ENCODE results near the gene NDUFS5. TPM values are rescaled to one million over a fixed set of nuclear protein-coding genes. Genes with fewer than 3 reads are reported as not detected.
"Not testable (repeated sequence)": the region's sequence is repeated elsewhere in the genome, so short reads cannot be mapped to it uniquely, and the experiment has no call there.

The NDUFS5 gene
- total RNA-seq, 1 donor from 2014 or later, result 162 TPM

GRCh38 chr1:39061951-39062350 is 35.8 kb downstream of the NDUFS5 start:
- intact Hi-C loops (cut with micrococcal nuclease), result no loop called here
- H3K9me3 Mint-ChIP-seq, result no peaks in the 10 kb centered on the region
- no peaks in the 10 kb centered on the region for H3K36me3 Mint-ChIP-seq (ENCODE audit: low read depth)
- H3K4me1 Mint-ChIP-seq, result no peaks in the 10 kb centered on the region
- no peak overlapping the region for H3K4me3 Mint-ChIP-seq
- H3K27me3 Mint-ChIP-seq, result no peaks in the 10 kb centered on the region
- H3K27ac Mint-ChIP-seq, result no peak overlapping the region
- no peak for DNase-seq

DNA sequence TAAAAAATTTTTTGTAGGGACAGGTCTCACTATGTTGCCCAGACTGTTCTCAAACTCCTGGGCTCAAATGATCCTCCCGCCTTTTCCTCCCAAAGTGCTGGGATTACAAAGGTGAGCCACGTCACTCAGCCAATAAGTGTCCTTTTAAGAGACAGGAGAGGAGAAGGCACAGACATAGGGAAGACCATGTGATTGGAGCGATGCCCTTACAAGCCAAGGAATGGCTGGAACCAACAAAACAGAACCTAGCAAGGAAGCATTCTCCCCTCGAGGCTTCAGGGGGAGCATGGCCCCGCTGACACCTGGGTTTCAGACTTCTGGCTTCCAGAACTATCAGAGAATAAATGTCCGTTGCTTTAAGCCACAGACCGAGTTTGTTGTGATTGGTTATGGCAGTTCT is 37.0 kb downstream of the NDUFS5 start:
- Mint-ChIP-seq H3K36me3 (ENCODE audit: low read depth) (no peaks in the 10 kb centered on the region), H3K9me3 (no peaks in the 10 kb centered on the region), H3K4me3 (no peak overlapping the region), H3K27me3 (no peaks in the 10 kb centered on the region), H3K4me1 (no peaks in the 10 kb centered on the region), H3K27ac (no peak overlapping the region)
- intact Hi-C loops (cut with micrococcal nuclease), result no loop called here
- DNase-seq, result no peak

GRCh38 chr1:39063775-39064174 is 37.6 kb downstream of the NDUFS5 start:
- Mint-ChIP-seq H3K4me3 (no peak overlapping the region), H3K27me3 (no peaks in the 10 kb centered on the region), H3K9me3 (no peaks in the 10 kb centered on the region), H3K27ac (no peak overlapping the region), H3K36me3 (ENCODE audit: low read depth) (no peaks in the 10 kb centered on the region), H3K4me1 (no peaks in the 10 kb centered on the region)
- intact Hi-C loops (cut with micrococcal nuclease), result no loop called here
- DNase-seq, result no peak

- intact Hi-C loops (cut with micrococcal nuclease), result no loop called here
- Mint-ChIP-seq H3K27ac (no peak overlapping the region), H3K4me3 (no peak overlapping the region), H3K4me1 (no peaks in the 10 kb centered on the region), H3K36me3 (ENCODE audit: low read depth) (no peaks in the 10 kb centered on the region), H3K9me3 (peaks cover 4% of the 10 kb centered on the region), H3K27me3 (no peaks in the 10 kb centered on the region)
- no peak for DNase-seq
Observed at GRCh38 chr1:39065542-39065941, 39.4 kb downstream of the NDUFS5 start.

DNA sequence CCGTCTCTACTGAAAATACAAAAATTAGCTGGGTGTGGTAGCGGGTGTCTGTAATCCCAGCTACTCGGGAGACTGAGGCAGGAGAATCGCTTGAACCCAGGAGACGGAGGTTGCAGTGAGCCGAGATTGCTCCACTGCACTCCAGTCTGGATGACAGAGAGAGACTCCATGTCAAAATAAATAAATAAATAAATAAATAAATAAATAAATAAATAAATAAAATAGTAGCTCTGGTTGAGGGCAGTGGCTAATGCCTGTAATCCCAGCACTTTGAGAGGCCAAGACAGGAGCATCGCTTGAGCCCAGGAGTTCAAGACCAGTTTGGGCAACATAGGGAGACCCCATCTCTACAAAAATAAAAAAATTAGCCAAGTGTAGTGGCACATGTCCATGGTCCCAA is 42.1 kb downstream of the NDUFS5 start:
- DNase-seq; H3K4me3 Mint-ChIP-seq; H3K9me3 Mint-ChIP-seq; H3K27me3 Mint-ChIP-seq; H3K36me3 Mint-ChIP-seq (ENCODE audit: low read depth); H3K27ac Mint-ChIP-seq; intact Hi-C loops (cut with micrococcal nuclease); H3K4me1 Mint-ChIP-seq: not testable (repeated sequence)

DNA sequence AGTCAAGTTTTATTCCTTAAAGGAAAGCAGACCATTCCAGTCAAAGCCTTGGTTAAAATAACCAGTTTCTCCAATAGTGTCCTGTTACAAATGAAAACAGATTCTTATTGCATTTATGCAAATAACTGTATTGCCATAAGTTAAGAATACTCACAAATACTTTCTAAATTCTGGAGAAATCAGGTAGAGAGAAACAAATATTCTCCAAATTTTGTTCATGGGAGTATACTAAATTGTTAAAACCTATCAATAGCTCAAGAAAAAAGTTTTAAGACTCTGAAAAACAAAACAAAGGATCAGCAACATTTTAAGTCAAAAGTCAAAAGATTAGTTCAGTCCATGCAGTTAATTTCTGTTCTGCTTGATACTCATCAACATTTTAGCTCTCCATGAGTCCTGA is 45.4 kb downstream of the NDUFS5 start:
- H3K36me3 Mint-ChIP-seq (ENCODE audit: low read depth); H3K27ac Mint-ChIP-seq; intact Hi-C loops (cut with micrococcal nuclease); H3K27me3 Mint-ChIP-seq; H3K9me3 Mint-ChIP-seq; H3K4me3 Mint-ChIP-seq; DNase-seq; H3K4me1 Mint-ChIP-seq: not testable (repeated sequence)

GRCh38 chr1:39076127-39076798 is 50.1 kb downstream of the NDUFS5 start:
- H3K9me3 Mint-ChIP-seq, result no peaks in the 10 kb centered on the region
- H3K4me3 Mint-ChIP-seq, result no peak overlapping the region
- no peak overlapping the region for H3K27ac Mint-ChIP-seq
- intact Hi-C loops (cut with micrococcal nuclease), result no loop called here
- H3K36me3 Mint-ChIP-seq (ENCODE audit: low read depth), result no peaks in the 10 kb centered on the region
- peaks cover 20% of the 10 kb centered on the region for H3K27me3 Mint-ChIP-seq
- DNase-seq, result no peak
- peaks cover 4% of the 10 kb centered on the region for H3K4me1 Mint-ChIP-seq

DNA sequence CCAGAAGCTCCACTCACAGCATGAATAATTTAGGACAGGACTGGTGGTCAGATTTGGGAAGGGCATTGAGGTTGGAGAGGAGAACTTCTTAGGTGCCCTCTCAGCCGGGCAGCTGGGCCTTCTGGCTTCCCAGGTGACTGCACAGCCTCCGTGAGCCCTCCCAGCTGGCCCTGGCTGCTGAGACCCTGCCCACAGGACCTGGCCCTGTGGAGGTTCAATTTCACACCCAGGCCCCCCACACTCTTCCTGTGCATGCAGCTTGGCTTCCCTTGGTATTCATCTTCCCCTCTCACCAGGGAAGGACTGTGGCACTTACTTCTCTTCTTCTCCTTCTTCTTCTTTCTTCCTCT is 50.6 kb downstream of the NDUFS5 start:
- intact Hi-C loops (cut with micrococcal nuclease), result no loop called here
- Mint-ChIP-seq H3K9me3 (no peaks in the 10 kb centered on the region), H3K4me1 (peaks cover 4% of the 10 kb centered on the region)

DNA sequence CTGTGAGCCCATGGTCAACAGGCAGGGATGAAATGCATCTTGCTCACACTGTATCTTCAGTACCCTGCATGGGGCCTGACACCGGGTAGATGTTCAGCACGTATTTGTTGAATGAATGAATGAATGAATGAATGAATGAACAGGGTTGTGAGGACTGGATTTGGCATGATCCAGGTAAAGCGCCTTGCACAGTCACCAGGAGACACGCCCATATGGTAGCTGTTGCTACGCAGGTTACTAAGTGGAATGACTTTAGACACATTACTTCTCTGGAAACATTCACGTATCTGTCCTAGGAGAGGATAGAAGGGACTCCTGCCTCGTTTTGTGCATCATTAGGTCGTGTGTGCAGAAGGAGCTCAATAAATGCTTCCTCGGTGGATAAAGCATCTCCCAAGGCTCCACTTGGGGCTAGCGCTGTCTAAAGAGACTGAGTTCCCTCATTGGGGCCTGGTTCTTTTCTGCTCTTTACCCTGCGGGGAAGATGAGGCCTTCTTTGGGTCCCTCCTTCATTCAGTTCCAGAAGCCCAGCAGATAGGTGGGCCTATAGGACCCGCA is 54.2 kb downstream of the NDUFS5 start:
- peaks cover 4% of the 10 kb centered on the region for H3K4me1 Mint-ChIP-seq
- no peaks in the 10 kb centered on the region for H3K9me3 Mint-ChIP-seq
- intact Hi-C loops (cut with micrococcal nuclease), result no loop called here
- DNase-seq, result no peak
- H3K27ac Mint-ChIP-seq, result no peak overlapping the region
- H3K36me3 Mint-ChIP-seq (ENCODE audit: low read depth), result no peaks in the 10 kb centered on the region
- H3K4me3 Mint-ChIP-seq, result peak overlapping the region; percentile 79
- peaks cover 50% of the 10 kb centered on the region for H3K27me3 Mint-ChIP-seq

More for the DNA sequence above, 50.6 kb downstream of the NDUFS5 start:
- H3K27me3 Mint-ChIP-seq, result peaks cover 20% of the 10 kb centered on the region
- H3K27ac Mint-ChIP-seq, result no peak overlapping the region
- H3K4me3 Mint-ChIP-seq, result no peak overlapping the region
- H3K36me3 Mint-ChIP-seq (ENCODE audit: low read depth), result no peaks in the 10 kb centered on the region
- DNase-seq, result no peak

GRCh38 chr1:39080831-39081270 is 54.7 kb downstream of the NDUFS5 start:
- Mint-ChIP-seq H3K4me1 (peaks cover 4% of the 10 kb centered on the region), H3K27ac (no peak overlapping the region), H3K9me3 (no peaks in the 10 kb centered on the region), H3K36me3 (ENCODE audit: low read depth) (no peaks in the 10 kb centered on the region), H3K27me3 (peaks cover 51% of the 10 kb centered on the region), H3K4me3 (peak overlapping the region; percentile 79)
- intact Hi-C loops (cut with micrococcal nuclease), result no loop called here
- DNase-seq, result no peak

DNA sequence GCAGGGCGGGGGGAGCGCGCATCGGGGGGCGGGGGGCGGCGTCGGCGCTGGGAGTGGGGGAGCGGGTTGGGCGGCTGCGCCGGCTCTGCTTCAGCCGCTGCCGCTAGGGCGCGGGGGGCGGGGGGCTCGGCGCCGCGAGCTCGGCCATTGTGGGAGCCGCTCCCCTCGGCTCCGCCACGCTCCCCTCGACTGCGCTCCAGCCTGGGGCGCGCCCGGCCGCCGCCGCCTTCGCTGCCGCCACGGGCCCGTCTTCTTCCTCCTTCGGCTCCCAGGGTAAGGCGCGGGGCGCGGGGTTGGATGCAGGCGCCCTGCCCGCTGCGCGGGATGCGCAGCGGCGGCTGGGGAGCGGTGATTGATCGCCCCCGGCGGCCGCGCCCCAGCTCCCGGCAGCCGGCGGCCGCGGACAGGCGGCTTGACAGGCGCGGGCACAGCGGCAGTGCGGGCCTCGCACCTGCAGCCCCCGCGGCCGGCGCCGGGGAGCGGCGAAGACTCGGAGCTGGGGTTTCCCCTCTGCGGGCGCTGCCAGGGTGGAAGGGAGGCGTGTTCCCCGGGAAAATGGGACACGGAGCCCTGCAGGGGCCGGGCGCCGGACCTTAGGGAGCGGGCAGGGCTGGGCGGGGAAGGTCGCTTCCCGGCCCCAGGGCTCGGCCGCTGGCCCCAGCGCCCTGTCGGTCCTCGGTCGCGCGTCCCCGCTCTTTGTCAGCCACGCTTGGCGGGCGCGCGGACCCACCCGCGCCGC is 55.3 kb downstream of the NDUFS5 start:
- H3K27me3 Mint-ChIP-seq, result peaks cover 52% of the 10 kb centered on the region
- intact Hi-C loops (cut with micrococcal nuclease), result no loop called here
- H3K4me1 Mint-ChIP-seq, result peaks cover 4% of the 10 kb centered on the region
- no peak overlapping the region for H3K27ac Mint-ChIP-seq
- H3K9me3 Mint-ChIP-seq, result no peaks in the 10 kb centered on the region
- no peaks in the 10 kb centered on the region for H3K36me3 Mint-ChIP-seq (ENCODE audit: low read depth)
- DNase-seq, result peak; percentile 74
- H3K4me3 Mint-ChIP-seq, result no peak overlapping the region

DNA sequence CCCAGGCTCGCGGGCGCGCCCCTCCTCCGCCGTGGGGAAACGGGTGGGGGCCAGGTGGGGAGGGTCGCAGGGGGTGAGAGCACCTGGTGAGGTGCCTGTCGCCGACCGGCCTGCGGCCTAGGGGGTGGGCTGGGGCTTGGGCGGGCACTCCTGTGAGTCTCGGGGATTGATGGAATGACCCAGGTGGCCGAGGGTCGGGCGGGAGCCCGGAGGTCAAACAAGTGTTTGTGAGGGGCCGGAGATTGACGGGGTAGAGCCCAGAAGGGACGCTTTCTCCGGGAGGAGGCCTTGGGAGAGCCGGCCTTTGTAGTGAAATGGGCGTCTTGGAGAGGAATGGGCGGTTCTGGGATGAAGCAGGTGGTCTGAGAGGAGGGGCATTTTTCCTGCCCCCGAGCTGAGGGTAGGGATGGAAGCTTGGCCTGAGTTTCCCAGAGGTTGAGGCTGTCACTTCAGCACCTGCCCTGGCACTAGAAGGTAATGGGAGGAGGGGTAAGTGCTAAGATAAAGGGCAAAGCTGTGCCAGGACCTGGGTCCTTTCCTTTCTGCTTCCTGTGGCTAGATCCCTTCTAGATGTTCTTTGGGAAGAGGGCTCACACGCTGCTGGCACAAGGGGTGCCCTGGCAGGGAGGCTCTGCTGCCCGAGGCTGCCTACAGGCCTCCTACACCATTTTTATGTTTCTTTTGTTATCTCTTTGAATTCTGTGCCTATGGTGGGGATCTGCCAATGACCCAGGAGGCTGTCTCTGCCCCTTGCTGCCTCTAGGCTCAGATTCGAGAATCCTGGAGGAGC is 56.1 kb downstream of the NDUFS5 start:
- peaks cover 55% of the 10 kb centered on the region for H3K27me3 Mint-ChIP-seq
- no peak for DNase-seq
- H3K36me3 Mint-ChIP-seq (ENCODE audit: low read depth), result no peaks in the 10 kb centered on the region
- no peaks in the 10 kb centered on the region for H3K9me3 Mint-ChIP-seq
- H3K27ac Mint-ChIP-seq, result no peak overlapping the region
- peaks cover 4% of the 10 kb centered on the region for H3K4me1 Mint-ChIP-seq
- H3K4me3 Mint-ChIP-seq, result peak overlapping the region; percentile 34
- intact Hi-C loops (cut with micrococcal nuclease), result no loop called here

DNA sequence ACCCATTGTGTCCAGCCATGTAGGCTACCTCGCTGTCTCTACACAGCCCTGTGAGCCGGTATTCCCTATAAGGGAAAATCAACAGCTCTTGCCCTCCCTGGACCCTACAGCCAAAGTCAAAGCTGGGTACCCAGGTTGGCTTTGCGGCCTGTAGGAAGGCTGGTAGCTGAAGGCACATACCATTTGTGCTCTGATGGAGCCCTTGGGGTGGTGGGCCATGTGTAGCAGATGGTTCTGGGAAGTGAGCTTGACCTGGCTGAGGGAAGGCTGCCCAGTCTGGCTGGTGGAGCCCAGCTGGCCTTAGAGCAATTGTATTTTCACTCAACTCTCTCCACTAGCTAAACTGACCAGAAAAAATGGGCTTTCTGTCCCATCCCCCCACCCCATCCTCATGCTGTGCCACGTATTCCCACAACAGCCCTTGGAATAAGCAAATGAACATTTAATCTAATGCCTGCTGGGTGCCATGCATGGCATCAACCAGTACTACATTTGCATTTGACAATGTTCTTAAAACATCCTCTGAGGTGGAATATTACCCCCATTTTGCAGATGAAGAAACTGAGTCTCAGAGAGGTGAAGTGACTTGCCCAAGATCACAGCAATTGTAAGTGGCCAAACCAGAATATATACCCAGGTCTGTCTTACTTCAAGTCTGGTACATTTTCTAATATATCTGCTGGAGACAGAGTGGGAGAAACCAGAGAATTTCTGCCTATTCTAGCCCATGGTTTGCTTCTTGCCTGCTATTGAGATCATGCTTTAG is 56.8 kb downstream of the NDUFS5 start:
- Mint-ChIP-seq H3K36me3 (ENCODE audit: low read depth) (no peaks in the 10 kb centered on the region), H3K4me3 (peak overlapping the region; percentile 34), H3K9me3 (no peaks in the 10 kb centered on the region), H3K27me3 (peaks cover 55% of the 10 kb centered on the region), H3K4me1 (peaks cover 4% of the 10 kb centered on the region), H3K27ac (no peak overlapping the region)
- intact Hi-C loops (cut with micrococcal nuclease), result no loop called here
- no peak for DNase-seq

Data from activated CD4-positive, alpha-beta T cell treated with anti-CD3 and anti-CD28 coated beads, Interleukin-2, amount 10 ng/mL, durations not matched to agents 24 days and 14 days (primary cell).